IMR-90 (cell line): ENCODE measurements around the gene MSL3B.

ENCODE experiments used
- ATAC-seq: fragments of 200-7000 bp; cut with Tn5 transposase; 2 replicates; pipeline ENCODE4 v1.9.1; 2020; ENCODE audit warnings: low read depth, mild to moderate bottlenecking, moderate library complexity
- BruUV-seq: library from RNA; stranded (reverse); fragments of 400-500 nt; replicated peaks from 2 replicates; lab custom pipeline; 2021; lab: Mats Ljungman, UMichigan
- CTCF ChIA-PET: fragments of 300-600 bp; formaldehyde crosslinking; extraction: SDS; loops from one replicate; lab custom pipeline; 2021; ENCODE audit warnings: antibody characterized with exemption; lab: Yijun Ruan, JAX
- POLR2A ChIA-PET: fragments of 300-600 bp; sonication (Branson Sonifier 250); formaldehyde crosslinking; loops from one replicate; lab custom pipeline; 2022; ENCODE audit warnings: antibody characterized with exemption; ENCODE audit not compliant: unreplicated experiment; lab: Charles Lee
- DNase-seq: peaks from one replicate; pipeline ENCODE4 v3.0.0; 2013
- H2AFZ ChIP-seq: replicated peaks from 2 replicates; pipeline ENCODE3; 2013; ENCODE audit warnings: low read length, mild to moderate bottlenecking; ENCODE audit not compliant: poor library complexity
- H2AK5ac ChIP-seq: 2 replicates; pipeline ENCODE4 v1.6.1; 2013; ENCODE audit warnings: low read depth, low read length, inconsistent platforms
- H2AK9ac ChIP-seq: replicated peaks from 2 replicates; pipeline ENCODE3; 2013; ENCODE audit warnings: mild to moderate bottlenecking, low read depth, low read length, moderate library complexity; ENCODE audit not compliant: poor library complexity
- H2BK120ac ChIP-seq: 2 replicates; pipeline ENCODE4 v1.6.1; 2013; ENCODE audit warnings: low read depth, low read length, inconsistent platforms
- H2BK15ac ChIP-seq: 3 replicates; pipeline ENCODE4 v1.6.1; 2013; ENCODE audit warnings: low read depth, low read length, inconsistent platforms
- H2BK20ac ChIP-seq: 2 replicates; pipeline ENCODE4 v1.6.1; 2013; ENCODE audit warnings: low read depth, mild to moderate bottlenecking, inconsistent platforms, low read length, moderate library complexity
- H2BK5ac ChIP-seq: 2 replicates; pipeline ENCODE4 v1.6.1; 2013; ENCODE audit warnings: mild to moderate bottlenecking, low read depth, low read length, inconsistent platforms; ENCODE audit not compliant: poor library complexity, severe bottlenecking
- H3K14ac ChIP-seq: replicated peaks from 2 replicates; pipeline ENCODE4 v1.6.1; 2013; ENCODE audit warnings: low read depth, low read length, inconsistent platforms
- H3K18ac ChIP-seq: 2 replicates; pipeline ENCODE4 v1.6.1; 2013; ENCODE audit warnings: low read depth, low read length, control low read depth
- H3K23ac ChIP-seq: 2 replicates; pipeline ENCODE4 v1.6.1; 2013; ENCODE audit warnings: low read depth, low read length, inconsistent platforms
- H3K27ac ChIP-seq: 2 replicates; pipeline ENCODE4 v1.5.1; 2013; ENCODE audit warnings: mild to moderate bottlenecking, control low read depth, low read length; ENCODE audit not compliant: insufficient read depth
- H3K27me3 ChIP-seq: 2 replicates; pipeline ENCODE4 v1.6.1; 2013; ENCODE audit warnings: low read length; ENCODE audit not compliant: control insufficient read depth, insufficient read depth
- H3K36me3 ChIP-seq: 2 replicates; pipeline ENCODE4 v1.6.1; 2013; ENCODE audit warnings: low read length, mixed read lengths; ENCODE audit not compliant: control insufficient read depth, insufficient read depth
- H3K4ac ChIP-seq: 2 replicates; pipeline ENCODE4 v1.6.1; 2013; ENCODE audit warnings: low read depth, low read length, inconsistent platforms
- H3K4me1 ChIP-seq: 2 replicates; pipeline ENCODE4 v1.6.1; 2013; ENCODE audit warnings: low read length, mixed read lengths; ENCODE audit not compliant: control insufficient read depth, insufficient read depth
- H3K4me2 ChIP-seq: 2 replicates; pipeline ENCODE4 v1.6.1; 2013; ENCODE audit warnings: low read depth, mild to moderate bottlenecking, control low read depth, low read length, moderate library complexity
- H3K4me3 ChIP-seq: 2 replicates; pipeline ENCODE4 v1.5.1; 2013; ENCODE audit warnings: low read depth, mild to moderate bottlenecking, control low read depth, low read length, moderate library complexity; ENCODE audit not compliant: insufficient read depth
- H3K56ac ChIP-seq: 2 replicates; pipeline ENCODE4 v1.6.1; 2013; ENCODE audit warnings: low read length, inconsistent platforms; ENCODE audit not compliant: insufficient read depth; ENCODE audit errors: extremely low read depth
- H3K79me1 ChIP-seq, 2 experiments: 2 replicates each; pipeline ENCODE4 v1.6.1; 2013; ENCODE audit warnings: low read length in 2 of 2, inconsistent platforms in 1 of 2, low read depth in 1 of 2
- H3K9ac ChIP-seq: 2 replicates; pipeline ENCODE4 v1.6.1; 2013; ENCODE audit warnings: low read depth, low read length, control low read depth
- H3K9me1 ChIP-seq: 2 replicates; pipeline ENCODE4 v1.6.1; 2013; ENCODE audit warnings: low read length, inconsistent platforms; ENCODE audit not compliant: insufficient read depth
- H3K9me3 ChIP-seq: 2 replicates; pipeline ENCODE4 v1.6.1; 2013; ENCODE audit warnings: low read length; ENCODE audit not compliant: control insufficient read depth, insufficient read depth
- H4K20me1 ChIP-seq: 2 replicates; pipeline ENCODE4 v1.6.1; 2013; ENCODE audit warnings: low read length, inconsistent platforms; ENCODE audit not compliant: insufficient read depth
- H4K5ac ChIP-seq: 2 replicates; pipeline ENCODE4 v1.6.1; 2013; ENCODE audit warnings: mild to moderate bottlenecking, low read depth, low read length, control low read depth
- H4K8ac ChIP-seq, 2 experiments: 2 replicates each; pipeline ENCODE4 v1.6.1; 2013; ENCODE audit warnings: low read depth in 2 of 2, low read length in 2 of 2, control low read depth in 1 of 2, inconsistent platforms in 1 of 2
- H4K91ac ChIP-seq: 2 replicates; pipeline ENCODE4 v1.6.1; 2013; ENCODE audit warnings: low read depth, low read length, inconsistent platforms; ENCODE audit not compliant: insufficient read depth
- CTCF ChIP-seq: conservative IDR thresholded peaks from 2 replicates; pipeline ENCODE4 v1.5.1; 2012; ENCODE audit warnings: mild to moderate bottlenecking, low read depth, low read length, improper control_type of control experiment
- ELK1 ChIP-seq: fragments of 150-350 bp; IDR thresholded peaks from 2 replicates; pipeline ENCODE4 v1.6.1; 2016; ENCODE audit warnings: low read depth, mild to moderate bottlenecking, low read length, moderate library complexity, borderline replicate concordance
- FOS ChIP-seq: fragments of 150-350 bp; IDR thresholded peaks from 2 replicates; pipeline ENCODE4 v1.6.1; 2016; ENCODE audit warnings: low read depth, low read length
- MAFK ChIP-seq: IDR thresholded peaks from 2 replicates; pipeline ENCODE4 v1.6.1; 2012; ENCODE audit warnings: low read depth, low read length, improper control_type of control experiment
- MAZ ChIP-seq: IDR thresholded peaks from 2 replicates; pipeline ENCODE4 v1.6.1; 2012; ENCODE audit warnings: low read depth, mild to moderate bottlenecking, low read length, improper control_type of control experiment, moderate library complexity, borderline replicate concordance
- MXI1 ChIP-seq: IDR thresholded peaks from 2 replicates; pipeline ENCODE4 v1.6.1; 2012; ENCODE audit warnings: low read depth, mild to moderate bottlenecking, low read length, moderate library complexity, borderline replicate concordance
- SMC3 ChIP-seq: fragments of 150-350 bp; IDR thresholded peaks from 2 replicates; pipeline ENCODE4 v1.6.1; 2016; ENCODE audit warnings: low read depth, mild to moderate bottlenecking, antibody characterized with exemption, low read length, moderate library complexity
- USF2 ChIP-seq: fragments of 150-350 bp; IDR thresholded peaks from 2 replicates; pipeline ENCODE4 v1.6.1; 2017; ENCODE audit warnings: mild to moderate bottlenecking, antibody characterized with exemption, low read length, low read depth
- WGBS, 2 experiments: methylation state at CpG; one replicate each; pipeline versions ENCODE4 v1.1.5 to v1.1.7; 2013; ENCODE audit warnings: missing lambda C conversion rate in 2 of 2; ENCODE audit not compliant: insufficient read length in 1 of 2; ENCODE audit errors: extremely low coverage in 2 of 2; 5-methylcytosine and 5-hydroxymethylcytosine counted together
- dilution Hi-C: fragments of 300-500 bp; cut with HindIII; formaldehyde crosslinking; loops from one replicate; pipeline ENCODE4 v1.14.3; 2018; ENCODE audit warnings: low sequenced_read_pairs; ENCODE audit not compliant: unreplicated experiment
- in situ Hi-C: fragments of 300-500 bp; cut with MboI; formaldehyde crosslinking; loops from 3 replicates; pipeline ENCODE4 v1.14.3; 2019; ENCODE audit warnings: low sequenced_read_pairs, inconsistent platforms, mixed read lengths
- intact Hi-C: fragments of 100-400 bp; cut with micrococcal nuclease; formaldehyde crosslinking; loops from 2 replicates; pipeline ENCODE4 v1.10.0; 2022

Gene MSL3B

GRCh38 chr2:233867993-233868532 lies at the start of gene MSL3B:
MSL3B (minus strand) TSS chr2:233868386.
- Histone ChIP-seq H4K8ac (peak within 1 kb of the TSS; percentile 99 to 100), H3K14ac (peak within 1 kb of the TSS; percentile 97), H3K36me3 (peaks cover 4% of the 10 kb centered on the region; the same call in 1 of the 2 replicates), H4K5ac (peak within 1 kb of the TSS; percentile 92), H2AK9ac (peak within 1 kb of the TSS; percentile 67), H3K4me1 (no peaks in the 10 kb centered on the region), H3K23ac (peak within 1 kb of the TSS; percentile 98), H3K79me1 (peaks cover 0 to 7% of the 10 kb centered on the region in 2 experiments; a peak in 1 of 4 replicates), H3K27ac (peak within 1 kb of the TSS; percentile 81), H2BK20ac (no peak within 1 kb of the TSS), H2BK5ac (peak within 1 kb of the TSS; percentile 53), H3K4me2 (peak within 1 kb of the TSS; percentile 91), H2BK120ac (peak within 1 kb of the TSS; percentile 79), H4K20me1 (no peaks in the 10 kb centered on the region), H3K9me1 (no peaks in the 10 kb centered on the region), H2AFZ (peak within 1 kb of the TSS; percentile 98), H3K18ac (peak within 1 kb of the TSS; percentile 78), H3K27me3 (no peaks in the 10 kb centered on the region), H3K4me3 (peak within 1 kb of the TSS; percentile 71), H3K9ac (peak within 1 kb of the TSS; percentile 94), H2AK5ac (0 out of 2 replicates have a peak within 1 kb of the TSS, but pooled peaks have one; percentile 8), H4K91ac (peak within 1 kb of the TSS; percentile 78), H3K4ac (peak within 1 kb of the TSS; percentile 97), H3K9me3 (no peaks in the 10 kb centered on the region), H3K56ac (peak within 1 kb of the TSS; percentile 74; the same call in 1 of the 2 replicates), H2BK15ac (peak within 1 kb of the TSS; percentile 50; the same call in 1 of the 3 replicates)
- in situ Hi-C loops (no loop called here), intact Hi-C loops (no loop called here), dilution Hi-C loops (no loop called here)
- POLR2A ChIA-PET: no interaction called here
- WGBS, 2 experiments: 29% methylated on average over 19 of the region's 50 CpGs; no CpG with 5 or more reads in 1 of the 2 experiments
- DNase-seq (peak; percentile 42), ATAC-seq (peak; percentile 70)
- CTCF ChIA-PET: interaction anchor here (1.0 kb wide), 1 partner anchor 10 kb away, joined by 3 read pairs; no protein-coding TSS in a partner anchor
- BruUV-seq: no TSS peak
- TF ChIP-seq CTCF (no peak), MAFK (no peak), USF2 (no peak), MXI1 (no peak), SMC3 (no peak), MAZ (no peak), ELK1 (no peak), FOS (no peak)
